GM21786 (cell line): ENCODE measurements around the gene FAM241B.

Experiments
- ATAC-seq: cut with Tn5 transposase; IDR thresholded peaks from one replicate; pipeline ENCODE4 v1.9.1; 2021; ENCODE audit not compliant: unreplicated experiment

The FAM241B gene

DNA sequence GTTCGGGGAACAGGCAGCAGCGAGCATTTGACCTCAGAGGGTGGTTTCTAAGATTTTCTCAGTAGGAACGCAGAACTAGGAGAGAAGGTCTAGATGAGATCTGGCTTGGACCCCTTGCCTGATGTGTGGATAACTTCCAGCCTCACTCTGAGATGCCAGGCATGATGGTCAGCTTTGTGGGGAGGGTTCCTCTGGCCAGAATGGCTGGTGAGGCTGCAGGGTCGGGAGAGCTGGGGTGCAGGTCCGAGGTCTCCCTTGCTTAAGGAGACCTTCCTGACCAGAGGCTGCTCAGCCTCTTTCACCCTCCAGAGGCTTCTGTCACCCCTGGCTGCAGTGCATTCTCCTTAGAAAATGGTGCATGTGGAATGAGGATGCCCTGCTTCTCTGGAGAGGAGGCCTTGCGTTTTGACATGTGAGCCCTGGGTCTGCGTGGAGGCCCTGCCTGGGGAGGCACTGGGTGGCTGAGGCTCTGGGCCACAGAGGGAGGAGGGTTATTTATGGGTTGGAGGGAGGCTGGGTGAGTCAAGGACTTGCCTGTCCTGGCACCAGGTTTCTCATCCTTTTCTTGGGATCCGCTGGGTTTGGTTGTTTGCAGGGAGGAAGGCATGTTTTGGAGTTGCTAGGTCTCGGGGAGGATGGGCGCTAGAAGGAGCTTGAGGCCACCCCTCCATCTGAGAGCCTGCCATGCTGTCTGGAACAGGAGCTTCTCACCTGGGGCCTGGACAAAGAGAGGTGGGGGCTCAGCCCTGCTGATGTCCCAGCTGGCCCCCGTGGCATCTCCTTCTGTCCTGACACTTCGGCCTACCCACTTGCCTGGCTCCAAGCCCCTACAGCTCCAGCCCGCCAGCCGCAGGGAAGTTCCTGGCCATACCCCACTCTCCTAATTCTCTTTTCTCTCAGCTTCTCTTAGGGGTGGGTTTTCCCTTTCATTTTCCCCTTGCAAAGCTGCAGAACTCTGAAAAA is 3.9 kb downstream of the FAM241B start:
- ATAC-seq = no peak

- no peak for ATAC-seq
Measured at GRCh38 chr10:69634759-69635425, 4.8 kb downstream of the FAM241B start.

DNA sequence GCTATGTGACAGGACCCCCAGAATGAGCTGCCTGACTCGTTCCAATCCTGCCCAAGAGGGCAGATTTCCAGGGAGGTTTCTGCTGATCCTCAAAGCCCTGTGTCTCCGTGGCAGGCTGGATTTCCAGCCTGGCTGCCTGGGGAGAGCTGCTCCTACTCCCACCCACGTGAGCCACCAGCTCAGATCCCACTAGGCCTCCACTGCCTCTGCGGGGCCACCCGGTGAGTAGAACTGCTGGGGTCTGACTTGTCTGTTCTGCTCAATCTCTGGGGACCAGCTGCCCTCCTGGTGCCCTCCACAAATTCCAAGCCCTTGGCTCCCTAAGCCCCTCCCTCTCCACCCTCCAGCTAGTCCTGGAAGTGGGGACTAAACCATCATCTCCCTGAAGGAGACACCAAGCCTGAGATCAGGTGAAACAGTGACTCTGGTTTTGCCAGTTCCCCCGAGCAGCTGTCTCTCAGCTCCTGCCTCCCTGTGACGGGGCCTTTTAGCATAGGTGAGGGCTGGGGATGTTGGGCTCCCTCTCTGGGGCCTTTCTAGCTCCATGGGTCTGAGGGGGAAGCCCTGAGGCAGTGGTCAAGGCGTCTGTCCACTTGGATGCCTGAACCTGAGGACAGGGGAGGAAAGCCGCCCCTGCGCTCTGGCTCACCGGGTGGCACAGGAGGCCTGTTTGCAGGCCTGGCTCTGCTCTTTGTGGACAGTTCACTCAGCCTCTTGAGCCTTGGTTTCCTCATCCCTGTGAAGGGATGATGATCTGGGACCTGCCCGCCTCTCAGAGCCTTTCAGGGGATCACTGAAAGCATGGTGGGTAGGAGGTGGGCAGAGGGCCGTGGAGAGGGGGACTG is 5.6 kb downstream of the FAM241B start:
- no peak for ATAC-seq

DNA sequence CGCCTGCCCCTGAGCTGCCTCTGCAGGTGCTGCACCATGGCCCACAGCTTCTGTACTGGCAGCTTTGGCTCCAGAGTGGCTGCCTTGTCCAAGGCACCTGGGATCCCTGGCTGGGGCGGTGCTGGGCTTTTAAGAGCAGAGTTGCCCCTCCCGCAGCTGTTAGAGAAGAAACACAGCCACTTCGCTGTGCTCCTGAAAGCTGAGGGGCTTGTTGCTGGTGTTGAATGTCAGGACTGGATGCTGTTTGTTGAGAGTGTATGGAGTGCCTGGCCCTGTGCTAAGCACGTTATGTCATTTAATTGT is 6.2 kb downstream of the FAM241B start:
- no peak for ATAC-seq

DNA sequence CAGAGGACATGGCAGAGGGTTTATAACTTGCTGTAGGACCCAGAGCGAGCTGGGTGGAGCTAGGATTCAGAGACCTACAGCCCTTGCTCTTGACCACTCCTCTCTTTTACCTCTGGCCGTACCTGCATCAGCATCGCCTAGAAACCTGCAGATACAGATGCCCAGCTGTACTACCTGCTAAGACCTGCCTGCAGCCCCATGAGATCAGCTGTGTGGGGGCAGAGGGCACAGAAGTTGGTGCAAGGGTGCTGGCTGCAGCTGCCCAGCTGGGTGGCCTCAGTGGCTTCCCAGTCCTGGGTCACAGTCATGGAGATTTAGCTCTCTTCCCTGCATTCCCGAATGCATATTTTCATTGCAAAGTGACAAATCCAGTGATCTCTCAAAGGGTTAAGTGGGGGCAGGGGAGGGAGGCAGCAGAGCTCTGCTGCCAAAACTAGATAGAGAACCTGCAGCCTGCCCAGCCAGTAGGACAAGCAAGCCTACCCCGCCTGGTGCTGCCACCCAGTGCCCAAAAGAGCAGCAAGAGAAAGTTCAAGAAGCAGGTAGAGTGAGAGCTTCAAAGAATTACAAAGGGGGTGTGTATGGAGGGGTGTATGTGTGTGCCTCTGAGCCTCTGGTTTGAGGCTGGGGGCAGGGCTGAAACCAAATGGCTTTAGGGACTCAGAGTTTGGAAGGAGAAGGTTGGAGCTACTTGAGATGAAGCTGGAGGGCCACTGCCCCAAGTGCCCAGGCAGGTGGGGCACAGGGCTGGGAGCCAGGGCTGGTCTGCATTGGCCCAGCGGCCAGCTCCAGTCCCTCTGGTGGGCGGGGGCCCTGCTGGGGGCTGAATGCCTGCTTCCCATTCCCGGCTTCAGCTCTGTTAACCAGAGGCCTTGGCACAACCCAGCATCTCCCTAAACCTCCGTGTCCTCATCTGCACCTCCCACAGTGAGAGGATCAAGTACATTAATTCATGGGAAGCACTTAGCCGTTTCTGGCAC is 6.9 kb downstream of the FAM241B start:
- no peak for ATAC-seq

- ATAC-seq = no peak
Measured at GRCh38 chr10:69638642-69639041, 8.6 kb downstream of the FAM241B start.

DNA sequence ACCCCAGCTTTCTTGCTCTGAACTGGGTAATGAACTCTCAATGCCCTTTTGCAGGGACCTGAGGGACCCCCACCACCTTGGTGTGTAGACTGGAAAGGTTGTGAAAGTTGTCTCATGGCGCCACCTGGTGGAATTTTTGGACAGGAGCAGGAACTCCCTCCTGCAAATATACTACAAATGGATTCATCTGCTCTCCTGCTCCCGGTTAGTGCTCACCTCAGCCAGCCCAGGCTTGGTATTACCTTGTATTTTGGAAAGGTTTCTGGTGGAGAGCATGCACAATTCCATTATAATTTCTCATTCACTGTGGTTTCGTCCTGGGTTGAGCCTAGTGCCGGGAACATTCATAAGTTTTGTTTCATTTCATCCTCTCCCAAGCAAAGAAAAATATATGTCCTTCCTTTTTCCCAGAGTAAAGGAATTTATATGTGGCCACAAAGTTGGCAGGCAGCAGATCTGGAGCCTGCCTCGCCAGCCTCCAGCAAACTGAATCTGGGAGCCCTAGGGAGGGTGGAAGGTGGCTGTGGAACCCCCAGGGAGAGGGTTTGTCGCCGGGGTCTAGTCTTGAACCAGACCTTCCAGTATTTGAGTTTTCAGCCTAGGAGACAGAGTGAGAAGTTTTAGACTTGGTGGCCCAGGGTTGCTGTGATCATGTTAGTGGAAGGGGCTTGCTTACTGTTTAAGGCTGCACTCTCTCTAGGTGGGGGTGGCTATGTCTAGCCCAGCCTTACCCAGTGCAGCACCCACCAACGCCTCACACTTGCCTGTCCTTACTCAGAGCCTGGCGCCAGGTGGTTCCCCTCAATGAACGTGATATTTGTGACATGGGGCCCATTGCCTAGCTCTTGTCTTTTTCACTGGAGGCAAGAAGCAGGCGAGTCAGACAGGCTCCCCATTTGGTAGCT is 9.5 kb downstream of the FAM241B start:
- no peak for ATAC-seq

DNA sequence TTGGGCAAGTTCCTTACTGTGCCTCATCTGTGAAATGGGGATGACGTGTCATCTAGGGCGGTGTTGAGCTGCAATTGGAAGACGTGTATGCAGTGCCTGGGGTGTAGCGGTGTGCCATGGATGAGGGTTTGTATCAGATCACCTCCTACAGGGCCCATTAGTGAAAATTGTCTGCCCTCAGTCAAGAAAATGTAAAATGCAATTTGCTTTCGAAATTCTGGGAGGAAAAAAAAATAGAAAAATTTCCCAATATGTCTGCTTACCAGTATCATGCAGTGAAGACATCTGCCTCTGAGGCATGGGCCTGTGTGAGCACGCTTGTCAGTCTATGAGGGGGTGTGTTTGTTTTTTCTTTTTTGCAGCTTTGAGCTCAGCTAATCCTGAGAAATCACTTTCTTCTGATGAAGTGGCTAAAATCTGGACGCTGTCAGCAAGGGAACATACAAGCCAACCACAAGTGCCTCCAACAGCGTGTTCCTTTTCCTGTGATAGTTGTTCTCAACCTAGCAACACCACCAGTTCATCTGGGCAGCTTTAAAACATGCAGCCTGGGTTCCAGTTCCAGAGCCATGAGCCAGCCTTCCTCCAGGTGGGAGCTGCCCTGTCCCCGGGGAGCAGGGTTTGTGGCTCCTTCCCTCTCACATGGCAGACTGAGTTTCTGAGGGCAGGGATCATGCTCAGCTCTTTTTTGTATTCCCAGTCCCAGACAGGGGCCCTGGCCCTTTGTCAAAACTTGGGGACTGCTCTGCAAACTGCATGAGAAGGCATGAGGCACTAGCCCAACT is 10.3 kb downstream of the FAM241B start:
- ATAC-seq = no peak

GRCh38 chr10:69641261-69641980 is 11.4 kb downstream of the FAM241B start:
- ATAC-seq = no peak

DNA sequence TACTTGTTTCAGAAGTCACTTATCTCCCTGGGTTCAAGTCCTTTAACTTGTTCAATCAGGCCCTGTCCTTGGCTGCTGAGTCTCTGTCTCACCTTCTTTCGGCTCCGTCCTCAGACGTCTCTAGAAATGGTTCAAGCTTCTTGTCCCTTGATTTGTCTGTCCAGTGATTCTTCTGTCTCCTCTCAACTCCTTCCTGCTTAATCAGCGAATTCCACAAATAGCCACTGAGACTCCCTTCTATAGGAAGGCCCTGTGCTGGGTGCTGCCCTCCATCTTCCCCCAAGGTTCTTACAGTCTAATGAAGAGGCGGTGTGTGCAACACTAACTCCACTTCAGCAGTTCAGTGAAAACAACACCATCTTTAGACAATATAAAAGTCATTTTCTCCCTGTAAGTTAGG is 12.7 kb downstream of the FAM241B start:
- ATAC-seq = no peak

- ATAC-seq = no peak
Measured at GRCh38 chr10:69643779-69644657, 14.0 kb downstream of the FAM241B start.

GRCh38 chr10:69644658-69645295 is 14.7 kb downstream of the FAM241B start:
- no peak for ATAC-seq

DNA sequence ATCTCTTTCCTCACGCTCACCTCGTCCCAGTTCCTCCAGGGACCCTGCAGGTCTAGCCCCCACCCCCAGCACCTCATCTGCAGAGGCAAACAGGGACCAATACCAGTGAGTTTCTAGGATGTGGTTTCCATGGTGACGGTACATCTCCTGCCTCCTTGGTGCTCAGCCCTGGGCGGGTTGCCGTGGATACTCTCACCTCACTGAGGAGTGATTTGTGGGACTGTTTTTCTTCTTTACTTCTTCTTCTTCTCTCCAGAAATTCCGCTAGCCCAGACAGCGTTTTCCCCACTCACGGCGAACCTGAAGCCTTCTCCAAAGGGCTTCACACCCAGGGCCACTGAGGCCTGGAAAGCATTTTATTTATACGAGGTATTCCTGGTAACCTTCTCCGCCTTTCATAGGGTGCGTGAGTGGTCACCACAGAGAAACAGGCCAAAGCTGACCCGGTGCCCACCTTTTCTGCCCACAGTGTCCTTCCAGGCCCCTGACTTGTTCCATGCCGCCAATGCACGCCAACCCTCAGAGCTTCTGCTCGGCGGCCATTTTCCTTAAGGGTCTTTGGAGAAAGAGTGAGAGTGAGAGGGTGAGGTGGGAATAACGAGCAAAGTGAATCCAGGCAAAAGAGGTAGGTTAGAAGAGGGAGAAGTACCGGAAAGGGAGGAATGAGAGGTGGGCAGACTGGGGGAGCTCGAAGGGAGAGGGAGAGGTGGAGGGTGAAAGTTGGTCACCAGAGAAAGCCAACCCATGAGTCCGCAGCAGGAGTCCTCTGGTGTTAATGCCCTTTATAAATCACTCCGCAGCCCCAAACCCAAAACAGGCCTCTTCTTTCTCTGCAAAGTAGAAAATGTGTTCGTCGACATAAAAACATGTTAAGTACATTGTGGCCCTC is 15.5 kb downstream of the FAM241B start:
- no peak for ATAC-seq

- ATAC-seq = no peak
Measured at GRCh38 chr10:69646185-69647060, 16.4 kb downstream of the FAM241B start.
